GM04504 (cell line): ENCODE measurements around the gene CLCN1.
"Not testable (repeated sequence)": the region's sequence is repeated elsewhere in the genome, so short reads cannot be mapped to it uniquely, and the experiment has no call there.

ENCODE experiments used
- DNase-seq: peaks from one replicate; pipeline ENCODE4 v3.0.0-alpha.2; 2012; ENCODE audit warnings: low read depth

The CLCN1 gene

DNA sequence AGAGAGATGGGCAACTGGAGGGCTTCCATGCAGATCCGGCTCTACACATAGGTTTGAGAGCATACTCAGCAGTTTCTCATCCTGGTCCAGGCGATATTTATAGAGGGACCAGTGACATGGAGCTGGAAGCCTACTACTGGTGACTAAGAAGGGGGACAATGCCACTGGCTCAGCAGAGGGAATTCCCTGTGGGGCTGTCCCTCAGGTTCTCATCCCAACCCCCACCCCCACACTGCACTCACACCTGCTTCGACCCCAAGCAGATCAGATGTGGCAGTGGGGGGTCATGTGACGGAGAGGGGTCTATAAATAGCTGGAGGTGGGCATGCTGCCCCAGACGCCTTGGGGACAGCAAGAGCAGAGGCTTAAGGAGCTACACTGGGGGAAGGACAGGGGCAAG is at the start of gene CLCN1:
Gene CLCN1 (plus strand): TSS at position 336 of the 400 bp plus-strand sequence. CDS start 102 bp downstream, outside the sequence.
- no peak for DNase-seq

DNA sequence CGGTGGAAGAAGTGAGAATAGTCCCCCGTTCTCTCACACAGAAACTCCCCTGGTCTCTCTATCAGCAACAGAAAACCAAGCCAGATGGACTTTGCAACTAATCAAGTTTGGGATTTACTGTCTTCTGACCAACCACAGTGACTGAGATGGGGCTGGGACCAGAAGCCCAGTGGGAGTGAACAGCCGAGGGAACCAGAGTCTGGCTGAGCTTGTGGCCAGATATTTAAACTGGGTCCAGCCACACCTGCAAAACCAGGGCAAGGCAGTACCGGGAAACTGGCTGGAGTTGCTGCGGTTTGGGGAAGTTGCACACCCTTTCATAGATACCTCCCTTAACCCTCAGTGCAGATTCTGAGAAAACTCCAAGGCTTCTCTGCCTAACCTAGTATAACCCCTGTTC is 46.7 kb upstream of the CLCN1 start:
- DNase-seq: no peak

DNA sequence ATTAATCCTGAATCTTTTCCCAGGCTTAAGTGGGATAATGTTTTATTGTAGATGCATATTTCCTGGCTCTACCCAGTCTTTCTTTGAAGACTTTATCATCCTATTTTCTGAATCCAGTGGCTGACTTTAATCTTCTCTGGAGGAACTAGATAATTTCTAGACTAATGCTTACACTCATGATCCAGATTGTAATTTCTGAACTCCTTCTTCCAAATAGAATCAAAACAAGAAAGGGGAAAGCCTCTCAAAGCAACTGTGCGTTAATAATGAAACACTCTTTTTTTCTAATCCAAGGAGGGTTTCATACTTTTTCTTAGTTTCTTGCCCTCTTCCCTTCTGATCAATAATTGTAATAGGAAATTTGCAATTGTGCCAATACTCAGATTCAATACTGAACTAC is 44.7 kb upstream of the CLCN1 start:
- DNase-seq: no peak

DNA sequence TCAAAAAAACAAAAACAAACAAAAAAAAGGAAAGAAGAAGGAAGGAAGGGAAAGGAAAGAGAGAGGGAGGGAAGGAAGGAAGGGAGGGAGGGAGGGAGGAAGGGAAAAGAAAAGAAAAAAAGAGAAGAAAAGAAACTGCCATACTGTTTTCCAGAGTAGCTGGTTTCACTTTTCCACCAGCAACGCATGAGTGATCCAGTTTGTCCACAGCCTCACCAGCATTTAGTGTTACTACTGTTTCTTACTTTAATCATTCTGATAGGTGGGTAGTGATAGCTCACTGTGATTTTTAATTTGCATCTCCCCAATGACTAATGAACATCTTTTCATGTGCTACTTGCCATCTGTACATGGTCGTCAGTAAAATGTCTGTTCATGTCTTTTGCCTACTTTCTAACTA is 43.0 kb upstream of the CLCN1 start:
- DNase-seq: no peak

DNA sequence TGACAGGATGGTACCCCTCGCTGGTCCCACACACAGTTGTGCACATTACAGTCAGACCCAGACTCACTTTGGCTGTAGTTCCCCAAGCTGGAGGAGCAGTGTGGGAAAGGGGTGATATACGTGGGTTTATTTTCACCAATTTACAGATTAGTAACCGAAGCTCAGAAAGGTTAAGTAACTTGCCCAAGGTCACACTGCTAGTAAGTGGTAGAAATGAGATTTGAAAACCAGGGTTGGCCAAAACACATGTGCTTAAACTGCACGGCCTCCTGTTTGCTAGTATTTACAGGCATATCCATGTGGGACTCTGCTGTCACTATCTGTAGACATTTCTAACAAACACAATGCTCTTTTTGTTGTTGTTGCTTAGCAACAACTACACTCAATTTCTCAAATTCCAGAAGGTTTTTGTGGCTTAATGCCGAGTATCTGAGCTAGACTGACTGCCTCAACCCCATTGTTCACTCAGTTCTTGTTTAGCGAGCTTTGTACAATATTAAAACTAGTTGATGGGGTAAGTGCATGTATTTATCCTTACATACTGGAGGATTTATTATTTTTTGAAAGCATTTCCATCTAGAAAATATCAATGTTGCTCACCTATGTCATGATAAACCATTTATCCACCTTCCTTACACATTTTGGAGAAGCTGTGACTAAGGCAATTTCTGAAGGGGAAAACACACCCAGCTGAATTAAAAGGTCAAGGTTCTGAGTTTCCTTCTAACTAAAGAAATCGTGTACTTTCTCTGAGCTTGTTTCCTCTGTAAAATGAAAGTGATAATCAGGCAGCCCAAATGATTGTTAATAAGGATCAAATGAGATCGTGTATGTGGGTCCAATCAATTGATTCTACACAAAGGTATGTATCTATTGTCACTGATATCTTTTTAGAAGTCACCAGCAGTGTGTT is 36.5 kb upstream of the CLCN1 start:
- peak; percentile 48 for DNase-seq

DNA sequence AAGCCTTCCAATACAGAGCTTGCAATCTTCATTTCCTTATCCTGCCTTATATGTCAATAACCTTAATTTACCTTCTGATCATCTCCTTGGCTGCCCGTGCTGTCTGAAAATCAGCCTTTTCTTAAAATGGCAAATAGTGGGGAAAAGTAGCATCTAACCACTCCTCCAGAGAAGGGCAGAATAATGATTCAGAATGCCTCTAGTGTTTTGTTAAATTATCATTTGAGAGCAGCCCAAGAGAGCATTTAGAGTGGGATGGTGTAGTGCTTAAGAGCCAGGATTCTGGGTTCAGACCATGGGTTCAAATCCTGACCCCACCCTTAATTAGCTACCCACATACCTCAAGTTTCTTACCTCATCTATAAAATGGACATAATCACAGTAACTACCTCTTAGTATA is 35.8 kb upstream of the CLCN1 start:
- DNase-seq: no peak

DNA sequence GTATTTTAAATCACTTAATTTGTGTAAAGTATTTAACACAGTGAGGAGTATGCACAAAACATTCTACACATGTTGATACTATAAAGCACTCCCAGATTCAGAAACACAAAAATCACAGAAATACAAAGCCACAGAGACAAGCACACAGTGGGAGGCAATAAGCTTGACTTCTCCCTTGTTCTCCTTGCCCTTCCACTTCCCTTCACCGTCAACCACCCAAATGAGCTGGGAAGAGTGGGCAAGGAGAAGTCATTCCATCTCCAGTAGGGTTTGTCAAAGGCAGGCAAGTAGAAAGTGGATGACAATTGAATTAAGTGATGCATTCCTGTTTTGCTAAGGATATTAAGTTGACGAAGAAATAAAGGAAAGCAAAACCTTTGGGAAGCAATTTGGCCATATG is 35.3 kb upstream of the CLCN1 start:
- no peak for DNase-seq

DNA sequence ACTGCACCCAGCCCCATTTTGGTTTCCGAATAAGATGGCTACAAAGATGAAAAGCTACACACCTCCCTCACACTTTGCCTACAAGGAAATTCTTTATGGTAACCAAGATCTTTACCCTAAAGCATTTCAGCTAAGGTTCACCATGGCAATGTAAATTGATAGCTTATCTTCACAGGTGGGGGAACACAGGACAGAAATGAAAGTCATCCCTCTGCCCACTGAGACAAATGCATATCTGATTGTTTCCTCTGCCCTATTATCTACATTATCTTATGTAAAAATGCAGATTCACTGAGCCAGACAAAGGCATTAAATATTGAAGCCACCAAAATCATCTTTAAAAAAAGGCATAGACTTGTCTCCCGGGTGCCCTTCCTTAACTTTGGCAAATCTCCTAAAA is 34.4 kb upstream of the CLCN1 start:
- DNase-seq: no peak

DNA sequence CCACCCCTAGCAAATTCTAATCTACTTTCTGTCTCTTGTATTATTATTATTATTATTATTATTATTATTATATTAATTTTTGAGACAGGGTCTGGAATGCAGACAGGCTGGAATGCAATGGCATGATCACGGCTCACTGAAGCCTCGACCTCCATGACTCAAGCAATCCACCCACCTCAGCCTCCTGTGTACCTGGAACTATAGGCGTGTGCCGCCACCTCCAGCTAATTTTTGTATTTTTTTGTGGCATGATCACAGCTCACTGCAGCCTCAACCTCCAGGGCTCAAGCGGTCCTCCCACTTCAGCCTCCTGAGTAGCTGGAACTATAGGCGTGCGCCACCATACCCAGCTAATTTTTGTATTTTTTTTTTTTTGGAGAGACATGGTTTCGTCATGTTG is 33.8 kb upstream of the CLCN1 start:
- DNase-seq: no peak

DNA sequence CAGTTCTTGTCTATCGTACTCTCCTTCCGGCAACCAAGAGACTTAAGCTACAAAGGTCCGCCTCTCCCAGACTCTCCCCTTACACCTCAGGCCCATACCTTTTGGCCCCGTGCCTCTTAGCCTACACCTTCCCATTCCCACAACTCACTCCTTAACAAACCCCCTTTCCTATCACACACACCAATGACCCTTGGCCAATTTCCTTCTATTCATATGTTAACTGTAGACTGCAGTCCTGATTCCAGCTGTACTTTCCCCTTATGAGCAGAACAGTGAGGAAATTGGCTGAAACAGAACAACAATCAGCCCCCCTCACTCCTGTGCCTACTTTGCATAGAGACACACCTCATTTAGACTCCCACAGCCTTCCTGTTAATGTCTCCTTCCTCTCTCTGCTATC is 32.5 kb upstream of the CLCN1 start:
- no peak for DNase-seq

DNA sequence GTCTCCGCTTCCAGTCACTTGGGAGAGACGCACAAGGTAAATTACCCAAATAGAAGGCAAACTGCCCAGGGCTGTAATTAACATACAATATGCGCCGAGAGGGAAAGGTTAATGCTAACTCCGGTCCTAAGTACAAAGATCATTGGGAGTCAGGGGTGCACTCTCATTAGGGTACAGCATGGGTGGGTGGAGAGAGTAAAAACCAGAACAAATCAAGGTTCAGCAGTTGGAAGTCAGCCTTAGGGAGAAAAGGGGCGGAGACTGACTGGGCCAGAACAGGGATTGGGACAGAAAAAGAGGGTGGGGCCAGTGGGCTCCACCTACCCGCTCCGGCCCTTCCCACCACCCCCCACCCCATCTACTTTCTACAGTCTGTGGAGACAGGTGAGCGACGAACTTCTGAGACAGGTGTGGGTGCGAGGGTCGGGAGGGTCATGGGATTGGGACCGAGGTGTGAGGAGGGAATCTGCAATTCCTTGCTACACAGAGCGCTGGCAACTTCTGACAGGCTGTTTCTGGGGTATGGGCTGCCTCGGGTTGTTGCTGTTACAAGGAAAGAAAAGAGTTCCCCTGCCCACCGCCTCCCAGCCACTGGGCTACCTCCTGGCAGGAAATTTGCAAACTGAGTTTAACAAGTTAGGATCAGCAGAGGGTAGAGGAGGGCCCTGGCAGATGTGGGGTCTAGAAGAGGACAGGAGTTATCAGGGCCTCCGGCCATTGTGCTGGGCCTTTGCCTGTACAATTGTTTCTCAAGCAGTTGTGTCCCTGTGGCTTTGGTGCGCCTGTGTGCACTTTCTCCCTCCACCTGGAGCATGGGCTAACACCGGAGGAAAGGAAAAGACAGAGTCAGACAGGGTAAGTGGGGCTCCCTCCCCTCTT is 31.1 kb upstream of the CLCN1 start, which contains the start of gene TMEM139:
Gene TMEM139 (plus strand): TSS at position 368 of the 879 bp plus-strand sequence. CDS start 1,000 bp downstream, outside the sequence.
- no peak for DNase-seq

DNA sequence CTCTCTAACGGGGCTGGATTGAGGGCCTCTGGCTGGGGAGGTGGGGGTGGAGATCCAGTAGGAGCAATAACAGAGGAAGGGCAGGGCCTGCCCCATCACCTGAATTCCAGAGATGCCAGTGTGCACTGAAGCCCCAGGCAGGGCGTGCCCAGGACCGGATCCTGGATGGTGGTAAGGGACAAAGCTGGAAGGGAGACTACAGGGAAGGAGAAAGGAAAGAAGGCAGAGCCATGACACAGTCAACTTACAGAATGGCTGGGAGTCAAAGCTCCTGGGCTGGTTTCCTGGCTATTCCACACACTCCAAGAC is 30.5 kb upstream of the CLCN1 start:
- DNase-seq: no peak

DNA sequence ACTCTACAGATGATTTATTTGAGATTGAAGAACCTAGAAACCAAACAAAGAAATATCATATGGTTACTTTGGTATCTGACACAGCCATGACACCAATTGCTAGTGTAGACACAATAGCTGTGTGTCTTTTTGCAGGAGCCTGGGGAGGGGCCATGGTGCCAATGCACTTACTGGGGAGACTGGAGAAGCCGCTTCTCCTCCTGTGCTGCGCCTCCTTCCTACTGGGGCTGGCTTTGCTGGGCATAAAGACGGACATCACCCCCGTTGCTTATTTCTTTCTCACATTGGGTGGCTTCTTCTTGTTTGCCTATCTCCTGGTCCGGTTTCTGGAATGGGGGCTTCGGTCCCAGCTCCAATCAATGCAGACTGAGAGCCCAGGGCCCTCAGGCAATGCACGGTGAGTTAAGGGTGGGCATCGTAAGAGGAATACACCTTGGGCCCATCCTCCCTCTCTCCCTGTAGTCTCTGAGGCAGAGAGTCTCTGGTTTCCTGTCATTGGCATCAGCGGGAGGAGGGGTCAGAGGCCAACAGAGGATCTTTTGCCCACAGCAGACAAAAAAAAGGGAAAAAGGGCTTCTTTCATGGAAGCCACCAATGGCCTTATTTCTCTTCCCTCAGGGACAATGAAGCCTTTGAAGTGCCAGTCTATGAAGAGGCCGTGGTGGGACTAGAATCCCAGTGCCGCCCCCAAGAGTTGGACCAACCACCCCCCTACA is 29.9 kb upstream of the CLCN1 start:
- DNase-seq: no peak

DNA sequence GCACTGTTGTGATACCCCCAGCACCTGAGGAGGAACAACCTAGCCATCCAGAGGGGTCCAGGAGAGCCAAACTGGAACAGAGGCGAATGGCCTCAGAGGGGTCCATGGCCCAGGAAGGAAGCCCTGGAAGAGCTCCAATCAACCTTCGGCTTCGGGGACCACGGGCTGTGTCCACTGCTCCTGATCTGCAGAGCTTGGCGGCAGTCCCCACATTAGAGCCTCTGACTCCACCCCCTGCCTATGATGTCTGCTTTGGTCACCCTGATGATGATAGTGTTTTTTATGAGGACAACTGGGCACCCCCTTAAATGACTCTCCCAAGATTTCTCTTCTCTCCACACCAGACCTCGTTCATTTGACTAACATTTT is 29.4 kb upstream of the CLCN1 start:
- DNase-seq: no peak

DNA sequence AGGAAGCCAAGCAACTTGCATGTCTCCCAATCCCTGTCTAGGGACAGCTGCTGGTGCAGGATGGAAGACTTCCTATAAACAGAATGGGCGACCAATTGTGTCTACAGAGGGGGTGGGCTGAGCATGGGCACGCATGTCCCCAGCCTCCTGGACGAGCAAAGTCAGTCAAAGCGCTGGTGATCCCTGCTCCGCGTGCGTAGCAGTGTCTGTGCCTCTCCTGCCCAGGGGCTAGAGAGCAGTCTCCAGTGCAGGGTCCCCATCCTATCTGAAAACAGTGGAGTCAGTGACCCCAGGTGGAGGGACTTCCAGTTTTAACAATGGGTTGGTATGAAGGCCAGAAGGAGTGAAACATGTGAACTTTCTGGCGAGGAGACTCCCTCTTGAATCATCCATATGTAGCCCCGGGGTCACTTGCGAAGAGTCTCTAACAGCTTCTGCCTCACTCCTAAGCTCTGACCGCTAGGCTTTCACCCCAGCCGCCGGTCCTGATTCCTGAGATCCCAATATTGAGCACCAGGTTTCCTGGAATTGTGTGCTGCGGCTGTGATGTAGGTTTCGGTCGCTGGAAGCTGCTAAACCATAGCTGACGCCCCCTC is 28.5 kb upstream of the CLCN1 start:
- no peak for DNase-seq

DNA sequence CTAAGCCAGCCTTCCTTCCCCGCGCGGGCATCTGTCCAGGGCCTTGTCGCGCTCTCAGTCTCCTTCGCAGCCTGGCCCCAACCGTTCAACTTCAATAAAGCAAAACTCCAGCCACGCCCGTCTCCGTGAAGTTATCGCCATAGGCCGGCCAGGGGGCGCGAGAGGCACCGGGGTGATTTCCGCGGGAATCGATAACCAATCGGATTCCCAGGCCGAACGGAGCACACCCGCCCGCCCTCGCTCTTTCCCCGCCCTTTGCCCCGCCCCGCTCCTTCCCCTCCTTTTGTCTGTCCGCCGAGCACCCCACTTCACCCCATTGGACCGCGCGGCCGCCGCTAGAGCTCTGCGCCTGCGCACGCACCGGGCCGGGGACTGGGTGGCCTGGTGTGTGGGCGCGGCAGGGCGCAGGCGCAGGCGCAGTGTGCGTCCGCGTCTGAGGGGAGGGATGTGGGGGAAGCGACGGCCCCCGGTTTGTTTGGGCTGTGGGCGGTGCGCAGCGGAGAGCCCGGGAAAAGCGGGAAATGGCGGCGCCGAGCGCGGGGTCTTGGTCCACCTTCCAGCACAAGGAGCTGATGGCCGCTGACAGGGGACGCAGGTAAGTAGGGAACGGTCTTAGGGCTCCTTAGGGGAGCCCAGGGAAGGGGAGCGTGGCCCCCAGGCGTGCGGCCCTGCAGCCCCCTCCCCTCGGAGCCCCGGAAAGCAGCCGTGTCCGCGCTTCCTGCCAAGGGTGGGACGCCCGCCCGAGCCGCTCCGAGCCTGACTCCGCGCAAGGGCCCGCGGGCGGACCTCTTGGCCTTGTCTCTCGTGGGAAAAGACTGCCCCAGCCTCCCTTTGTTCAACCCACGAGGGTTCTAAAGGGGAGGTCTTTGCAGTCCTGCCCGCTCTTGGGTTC is 27.7 kb upstream of the CLCN1 start, which contains the start of gene CASP2:
Gene CASP2 (plus strand): TSS at position 417 of the 892 bp plus-strand sequence. CDS start 105 bp downstream, at position 522.
- peak; percentile 94 for DNase-seq

DNA sequence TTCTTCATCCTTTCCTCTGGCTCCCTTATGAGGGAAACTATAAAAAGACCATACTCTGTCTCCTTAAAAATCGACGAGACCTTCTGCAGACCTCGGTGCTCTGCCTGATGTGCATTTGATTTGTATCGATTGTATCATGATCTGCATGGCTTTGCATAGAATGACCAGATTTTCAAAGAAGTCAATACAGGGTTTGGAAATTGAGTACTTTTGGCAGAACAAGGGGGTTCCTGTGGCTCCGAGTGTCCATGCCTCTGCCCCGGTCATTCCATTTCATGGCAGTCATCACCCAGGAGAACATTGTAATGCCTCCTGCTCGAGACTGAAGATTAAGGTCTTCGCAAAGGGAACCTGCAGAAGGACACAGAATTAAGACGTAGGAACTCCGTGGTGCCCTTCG is 27.1 kb upstream of the CLCN1 start:
- no peak for DNase-seq

DNA sequence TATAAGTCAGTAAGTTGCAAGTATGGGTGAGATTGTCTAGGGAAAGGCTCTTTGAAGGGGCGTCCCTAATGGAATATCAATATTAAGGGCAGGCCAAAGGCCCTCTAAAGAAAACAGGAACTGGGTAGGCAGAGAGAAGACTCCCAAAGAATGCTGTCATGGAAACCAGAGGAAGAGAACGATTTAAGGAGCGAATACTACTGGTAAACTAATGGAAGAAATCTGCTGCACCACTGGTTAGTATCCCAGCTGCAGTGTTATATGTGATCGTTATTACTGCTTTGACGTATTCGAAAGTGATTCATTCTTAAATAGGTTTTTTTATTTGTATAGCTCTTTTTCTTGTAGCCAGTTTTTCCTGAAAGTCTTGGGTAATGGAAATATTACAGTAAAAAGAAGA is 26.5 kb upstream of the CLCN1 start:
- no peak for DNase-seq

DNA sequence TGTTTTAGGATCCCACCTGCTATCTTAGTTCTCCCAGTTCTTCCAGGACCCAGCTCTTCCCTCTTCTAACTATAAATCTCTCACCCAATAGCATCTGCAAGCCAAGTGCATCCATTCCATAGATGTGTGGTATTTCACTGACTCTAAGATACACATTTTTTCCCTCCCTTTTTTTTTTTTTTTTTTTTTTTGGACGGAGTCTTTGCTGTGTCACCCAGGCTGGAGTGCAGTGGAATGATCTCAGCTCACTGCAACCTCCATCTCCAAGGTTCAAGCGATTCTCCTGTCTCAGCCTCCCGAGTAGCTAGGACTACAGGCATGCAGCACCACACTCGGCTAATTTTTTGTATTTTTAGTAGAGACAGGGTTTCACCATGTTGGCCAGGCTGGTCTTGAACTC is 26.0 kb upstream of the CLCN1 start:
- not testable (repeated sequence) for DNase-seq

DNA sequence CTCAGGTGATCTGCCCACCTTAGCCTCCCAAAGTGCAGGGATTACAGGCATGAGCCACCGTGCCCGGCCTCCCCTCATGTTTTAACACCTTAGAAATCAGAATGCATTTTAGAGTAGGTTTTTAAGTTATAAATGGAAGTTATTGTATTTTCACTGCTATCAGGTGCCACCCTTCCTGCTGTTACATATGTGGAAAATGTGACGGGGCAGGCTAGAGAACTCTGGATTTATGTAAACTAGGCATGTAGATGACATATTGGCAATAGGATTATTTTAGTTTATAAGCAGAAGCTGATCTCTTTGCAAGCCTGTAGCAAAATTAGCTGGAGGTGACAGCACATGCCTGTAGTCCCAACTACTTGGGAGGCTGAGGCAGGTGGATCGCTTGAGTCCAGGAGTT is 25.6 kb upstream of the CLCN1 start:
- DNase-seq: no peak

DNA sequence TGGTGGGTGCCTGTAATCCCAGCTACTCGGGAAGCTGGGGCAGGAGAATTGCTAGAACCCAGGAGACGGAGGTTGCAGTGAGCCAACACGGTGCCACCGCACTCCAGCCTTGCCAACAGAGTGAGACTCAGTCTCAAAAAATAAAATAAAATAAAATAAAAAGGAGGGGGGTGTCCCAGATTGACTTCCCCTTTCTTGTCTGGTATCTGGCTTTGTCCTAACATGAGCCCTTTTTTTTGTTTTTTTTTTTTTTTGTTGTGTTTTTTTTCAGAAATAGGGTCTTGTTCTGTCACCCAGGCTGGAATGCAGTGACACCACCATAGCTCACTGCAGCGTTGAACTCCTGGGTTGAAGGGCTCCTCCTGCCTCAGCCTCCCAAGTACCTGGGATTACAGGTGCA is 23.0 kb upstream of the CLCN1 start:
- DNase-seq: no peak
